MCF 10A (cell line): Measurements from ENCODE around the gene OXER1. TPM values are rescaled to one million over a fixed set of nuclear protein-coding genes. Genes with fewer than 3 reads are reported as not detected.

Experiments used
- BruUV-seq: library from RNA; stranded (reverse); fragments of 400-500 nt; replicated peaks from 2 replicates; lab custom pipeline; 2021; lab: Mats Ljungman, UMichigan
- CTCF ChIA-PET: fragments of 300-600 bp; sonication (Branson Sonifier 250); formaldehyde crosslinking; extraction: SDS; loops from one replicate; lab custom pipeline; 2021; ENCODE audit warnings: antibody characterized with exemption, inconsistent platforms; lab: Yijun Ruan, JAX
- POLR2A ChIA-PET: fragments of 300-600, 350-650 bp; sonication (Branson Sonifier 250); formaldehyde crosslinking; extraction: SDS; loops from one replicate; lab custom pipeline; 2020; ENCODE audit warnings: antibody characterized with exemption, inconsistent platforms; lab: Yijun Ruan, JAX
- DNase-seq: peaks from one replicate; pipeline ENCODE4 v3.0.0-alpha.2; 2018; ENCODE audit not compliant: unreplicated experiment
- H3K27ac Mint-ChIP-seq: one replicate; pipeline ENCODE4 v1.8.0; 2022; ENCODE audit warnings: mild to moderate bottlenecking, low read depth, mixed read lengths; ENCODE audit not compliant: unreplicated experiment
- H3K27me3 Mint-ChIP-seq: one replicate; pipeline ENCODE4 v1.8.0; 2022; ENCODE audit warnings: mixed read lengths; ENCODE audit not compliant: insufficient read depth, unreplicated experiment
- H3K36me3 Mint-ChIP-seq: one replicate; pipeline ENCODE4 v1.8.0; 2022; ENCODE audit warnings: mild to moderate bottlenecking, moderate library complexity, mixed read lengths; ENCODE audit not compliant: insufficient read depth, unreplicated experiment
- H3K4me1 Mint-ChIP-seq: one replicate; pipeline ENCODE4 v1.8.0; 2022; ENCODE audit warnings: mixed read lengths; ENCODE audit not compliant: insufficient read depth, unreplicated experiment
- H3K4me3 Mint-ChIP-seq: one replicate; pipeline ENCODE4 v1.8.0; 2022; ENCODE audit warnings: mild to moderate bottlenecking, moderate library complexity, mixed read lengths; ENCODE audit not compliant: unreplicated experiment
- H3K9me3 Mint-ChIP-seq: one replicate; pipeline ENCODE4 v1.8.0; 2022; ENCODE audit warnings: mixed read lengths; ENCODE audit not compliant: unreplicated experiment
- intact Hi-C: fragments of 100-400 bp; cut with micrococcal nuclease; formaldehyde crosslinking; loops from 2 replicates; pipeline ENCODE4 v1.14.1; 2022
- total RNA-seq: library from RNA; stranded (reverse); gene quantifications from 2 replicates; pipeline ENCODE4 v1.2.3, GENCODE V29; 2022
- TF ChIP-seq, protein P1 (sequence below): fragments of 200-600 bp; IDR thresholded peaks from one replicate; pipeline ENCODE4 v1.8.0; 2022; ENCODE audit warnings: antibody characterized with exemption, mild to moderate bottlenecking; ENCODE audit not compliant: unreplicated experiment

The OXER1 gene
- total RNA-seq, 1 experiment from 2014 or later: not detected

DNA sequence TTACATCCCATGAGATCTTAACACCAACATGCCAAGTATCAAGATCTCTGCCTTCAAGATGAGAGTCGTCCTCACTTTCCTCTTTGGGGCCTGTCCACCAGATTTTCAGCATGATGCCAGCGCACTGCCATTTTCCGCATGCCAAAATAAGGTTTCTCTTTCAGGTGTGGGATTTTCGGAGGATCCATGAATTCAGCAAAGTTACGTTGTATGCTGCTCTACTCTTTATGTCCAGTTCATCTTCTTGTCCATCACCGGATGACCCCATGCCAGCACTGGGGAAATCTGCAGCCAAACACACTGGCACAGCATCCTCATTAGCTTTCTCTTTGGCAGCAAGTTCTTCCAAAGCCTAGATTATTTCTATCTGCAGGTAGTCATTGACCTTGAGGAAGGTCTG is 33.3 kb upstream of the OXER1 start:
- TF ChIP-seq, protein P1, sequence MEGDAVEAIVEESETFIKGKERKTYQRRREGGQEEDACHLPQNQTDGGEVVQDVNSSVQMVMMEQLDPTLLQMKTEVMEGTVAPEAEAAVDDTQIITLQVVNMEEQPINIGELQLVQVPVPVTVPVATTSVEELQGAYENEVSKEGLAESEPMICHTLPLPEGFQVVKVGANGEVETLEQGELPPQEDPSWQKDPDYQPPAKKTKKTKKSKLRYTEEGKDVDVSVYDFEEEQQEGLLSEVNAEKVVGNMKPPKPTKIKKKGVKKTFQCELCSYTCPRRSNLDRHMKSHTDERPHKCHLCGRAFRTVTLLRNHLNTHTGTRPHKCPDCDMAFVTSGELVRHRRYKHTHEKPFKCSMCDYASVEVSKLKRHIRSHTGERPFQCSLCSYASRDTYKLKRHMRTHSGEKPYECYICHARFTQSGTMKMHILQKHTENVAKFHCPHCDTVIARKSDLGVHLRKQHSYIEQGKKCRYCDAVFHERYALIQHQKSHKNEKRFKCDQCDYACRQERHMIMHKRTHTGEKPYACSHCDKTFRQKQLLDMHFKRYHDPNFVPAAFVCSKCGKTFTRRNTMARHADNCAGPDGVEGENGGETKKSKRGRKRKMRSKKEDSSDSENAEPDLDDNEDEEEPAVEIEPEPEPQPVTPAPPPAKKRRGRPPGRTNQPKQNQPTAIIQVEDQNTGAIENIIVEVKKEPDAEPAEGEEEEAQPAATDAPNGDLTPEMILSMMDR: no peak
- intact Hi-C loops: no loop called here
- H3K4me1 Mint-ChIP-seq: peaks cover 21% of the 10 kb centered on the region
- H3K36me3 Mint-ChIP-seq: no peaks in the 10 kb centered on the region
- no peaks in the 10 kb centered on the region for H3K27me3 Mint-ChIP-seq
- no peaks in the 10 kb centered on the region for H3K9me3 Mint-ChIP-seq
- ChIA-PET CTCF (no interaction called here), POLR2A (interaction anchor here (2.5 kb wide), 1 partner anchor 13 kb away, joined by 14 read pairs; no protein-coding TSS in a partner anchor)
- no peak overlapping the region for H3K4me3 Mint-ChIP-seq
- DNase-seq: no peak
- H3K27ac Mint-ChIP-seq: no peak overlapping the region
- no TSS peak for BruUV-seq

DNA sequence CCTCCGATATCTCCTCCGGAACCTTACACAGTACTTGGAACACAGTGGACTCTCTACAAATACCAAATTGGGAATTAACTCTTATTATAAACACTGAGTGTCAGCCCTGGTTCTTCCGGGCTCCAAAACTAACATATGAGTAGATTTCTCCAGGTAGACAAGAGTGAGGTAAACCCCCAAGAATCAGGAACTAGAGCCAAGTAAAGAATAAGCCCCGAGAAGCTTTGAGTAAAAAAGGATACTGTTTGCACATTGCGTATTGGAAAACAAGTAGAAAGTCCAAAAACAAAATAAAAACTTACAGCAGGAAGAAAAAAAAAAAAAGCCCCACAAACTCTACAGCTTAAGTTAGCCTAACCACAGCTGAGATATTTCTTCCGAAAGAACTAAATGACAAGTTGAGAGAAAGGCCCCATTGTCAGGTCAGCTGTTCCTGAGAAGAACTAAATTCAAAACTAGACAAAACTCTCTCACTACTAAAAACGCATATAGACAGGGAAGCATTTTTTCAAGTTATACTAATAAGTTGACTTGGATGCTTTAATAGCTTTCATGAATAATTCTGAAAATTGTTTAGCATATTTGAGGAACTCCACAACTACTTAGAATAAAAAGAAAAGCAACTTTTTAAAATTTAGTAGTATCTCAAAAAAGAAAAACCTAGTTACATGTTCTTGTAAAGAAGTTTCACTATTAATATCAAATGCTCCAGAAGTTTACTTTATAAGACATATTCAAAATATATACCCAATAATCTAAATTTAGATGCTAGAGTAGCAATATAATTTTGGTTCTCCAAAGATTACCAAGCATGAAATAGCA is 32.7 kb upstream of the OXER1 start:
- DNase-seq: no peak
- Mint-ChIP-seq H3K4me3 (no peak overlapping the region), H3K27ac (peak overlapping the region; percentile 76), H3K27me3 (no peaks in the 10 kb centered on the region), H3K36me3 (no peaks in the 10 kb centered on the region), H3K4me1 (peaks cover 19% of the 10 kb centered on the region), H3K9me3 (no peaks in the 10 kb centered on the region)
- BruUV-seq: no TSS peak
- intact Hi-C loops: no loop called here
- CTCF ChIA-PET: interaction anchor here (0.6 to 0.7 kb wide), 4 partner anchors 176 to 1464 kb away, joined by 3 to 4 read pairs (median 4); no protein-coding TSS in a partner anchor
- POLR2A ChIA-PET: interaction anchor here (1.5 to 2.5 kb wide), 2 partner anchors 13 to 17 kb away, joined by 5 to 14 read pairs; no protein-coding TSS in a partner anchor
- TF ChIP-seq, protein P1: no peak

DNA sequence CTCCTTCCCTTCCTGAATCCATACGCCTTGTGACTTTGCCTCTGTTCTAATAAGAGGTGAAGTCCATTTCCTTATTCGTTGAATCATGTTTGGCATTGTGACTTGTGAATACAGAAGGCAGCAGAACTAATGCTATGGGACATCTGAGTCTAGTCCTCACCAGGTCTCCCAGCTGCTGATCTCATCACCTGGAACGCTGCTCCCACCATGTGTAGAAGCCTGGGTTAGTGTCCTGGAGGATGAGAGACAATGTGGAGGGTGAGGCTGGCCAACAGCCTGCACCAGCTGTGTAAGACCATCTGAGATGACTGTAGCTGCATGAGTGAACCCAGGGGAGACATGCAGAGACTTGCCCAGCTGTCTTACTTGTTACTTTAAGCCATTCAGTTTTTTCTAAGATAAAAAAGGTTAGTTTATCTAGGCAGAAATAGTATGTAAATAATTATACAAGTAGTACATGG is 31.9 kb upstream of the OXER1 start:
- CTCF ChIA-PET: interaction anchor here (0.6 to 0.7 kb wide), 3 partner anchors 177 to 434 kb away, joined by 3 to 4 read pairs (median 4); no protein-coding TSS in a partner anchor
- Mint-ChIP-seq H3K27ac (peak overlapping the region; percentile 76), H3K4me1 (peaks cover 13% of the 10 kb centered on the region)

More for the DNA sequence above, 31.9 kb upstream of the OXER1 start:
- TF ChIP-seq, protein P1: no peak
- BruUV-seq: no TSS peak
- POLR2A ChIA-PET: interaction anchor here (1.5 to 2.5 kb wide), 2 partner anchors 14 to 18 kb away, joined by 5 to 14 read pairs; no protein-coding TSS in a partner anchor
- Mint-ChIP-seq H3K36me3 (no peaks in the 10 kb centered on the region), H3K4me3 (no peak overlapping the region), H3K9me3 (no peaks in the 10 kb centered on the region), H3K27me3 (no peaks in the 10 kb centered on the region)
- intact Hi-C loops: no loop called here
- peak; percentile 57 for DNase-seq
